ENCODE results near the gene ZNF346.

Gene ZNF346

DNA sequence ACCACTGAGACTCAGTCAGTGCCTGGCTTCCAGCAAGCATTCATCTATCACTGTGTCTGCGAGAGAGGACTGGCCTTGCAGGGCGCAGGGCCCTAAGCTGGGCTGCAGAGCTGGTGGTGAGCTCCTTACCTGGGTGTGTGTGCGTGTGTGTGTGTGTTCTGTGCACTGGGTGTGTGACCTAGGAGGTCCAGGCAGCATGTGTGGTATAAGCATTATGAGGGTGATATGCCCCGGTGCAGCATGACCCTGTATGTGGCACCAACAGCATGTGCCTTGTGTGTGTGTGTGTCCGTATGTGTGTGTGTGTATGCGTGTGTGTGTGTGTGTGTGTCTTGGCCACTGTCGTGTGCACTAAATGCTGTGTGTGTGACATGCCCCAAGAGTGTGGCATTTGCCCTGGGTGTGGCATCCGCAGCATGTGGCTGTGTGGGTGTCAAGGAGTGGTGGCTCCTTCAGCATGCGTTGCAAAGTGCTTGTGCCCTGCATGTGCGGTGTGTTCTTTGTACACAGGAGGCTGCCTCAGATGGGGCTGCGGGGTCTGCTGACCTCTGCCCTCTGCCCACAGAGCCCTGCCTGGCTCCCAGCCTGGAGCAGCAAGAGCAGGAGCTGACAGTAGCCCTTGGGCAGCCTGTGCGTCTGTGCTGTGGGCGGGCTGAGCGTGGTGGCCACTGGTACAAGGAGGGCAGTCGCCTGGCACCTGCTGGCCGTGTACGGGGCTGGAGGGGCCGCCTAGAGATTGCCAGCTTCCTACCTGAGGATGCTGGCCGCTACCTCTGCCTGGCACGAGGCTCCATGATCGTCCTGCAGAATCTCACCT is 67.5 kb downstream of the ZNF346 start:
- no peaks in the 10 kb centered on the region for H3K9me3 Mint-ChIP-seq
- DNase-seq (no peak), ATAC-seq (no peak)
- H3K4me3 Mint-ChIP-seq: no peak overlapping the region
- no peaks in the 10 kb centered on the region for H3K36me3 Mint-ChIP-seq (ENCODE audit: low read depth)
- H3K4me1 Mint-ChIP-seq: peaks cover 4% of the 10 kb centered on the region
- peaks cover 10% of the 10 kb centered on the region for H3K27me3 Mint-ChIP-seq
- no peak overlapping the region for H3K27ac Mint-ChIP-seq

GRCh38 chr5:177090813-177091212 is 68.3 kb downstream of the ZNF346 start:
- H3K36me3 Mint-ChIP-seq (ENCODE audit: low read depth): no peaks in the 10 kb centered on the region
- ATAC-seq: no peak
- no peak for DNase-seq
- peaks cover 4% of the 10 kb centered on the region for H3K4me1 Mint-ChIP-seq
- peaks cover 10% of the 10 kb centered on the region for H3K27me3 Mint-ChIP-seq
- H3K4me3 Mint-ChIP-seq: no peak overlapping the region
- no peak overlapping the region for H3K27ac Mint-ChIP-seq
- H3K9me3 Mint-ChIP-seq: no peaks in the 10 kb centered on the region

GRCh38 chr5:177091232-177091631 is 68.7 kb downstream of the ZNF346 start:
- no peak overlapping the region for H3K4me3 Mint-ChIP-seq
- no peak overlapping the region for H3K27ac Mint-ChIP-seq
- H3K36me3 Mint-ChIP-seq (ENCODE audit: low read depth): no peaks in the 10 kb centered on the region
- peaks cover 3% of the 10 kb centered on the region for H3K4me1 Mint-ChIP-seq
- no peak for ATAC-seq
- peaks cover 10% of the 10 kb centered on the region for H3K27me3 Mint-ChIP-seq
- no peak for DNase-seq
- no peaks in the 10 kb centered on the region for H3K9me3 Mint-ChIP-seq

DNA sequence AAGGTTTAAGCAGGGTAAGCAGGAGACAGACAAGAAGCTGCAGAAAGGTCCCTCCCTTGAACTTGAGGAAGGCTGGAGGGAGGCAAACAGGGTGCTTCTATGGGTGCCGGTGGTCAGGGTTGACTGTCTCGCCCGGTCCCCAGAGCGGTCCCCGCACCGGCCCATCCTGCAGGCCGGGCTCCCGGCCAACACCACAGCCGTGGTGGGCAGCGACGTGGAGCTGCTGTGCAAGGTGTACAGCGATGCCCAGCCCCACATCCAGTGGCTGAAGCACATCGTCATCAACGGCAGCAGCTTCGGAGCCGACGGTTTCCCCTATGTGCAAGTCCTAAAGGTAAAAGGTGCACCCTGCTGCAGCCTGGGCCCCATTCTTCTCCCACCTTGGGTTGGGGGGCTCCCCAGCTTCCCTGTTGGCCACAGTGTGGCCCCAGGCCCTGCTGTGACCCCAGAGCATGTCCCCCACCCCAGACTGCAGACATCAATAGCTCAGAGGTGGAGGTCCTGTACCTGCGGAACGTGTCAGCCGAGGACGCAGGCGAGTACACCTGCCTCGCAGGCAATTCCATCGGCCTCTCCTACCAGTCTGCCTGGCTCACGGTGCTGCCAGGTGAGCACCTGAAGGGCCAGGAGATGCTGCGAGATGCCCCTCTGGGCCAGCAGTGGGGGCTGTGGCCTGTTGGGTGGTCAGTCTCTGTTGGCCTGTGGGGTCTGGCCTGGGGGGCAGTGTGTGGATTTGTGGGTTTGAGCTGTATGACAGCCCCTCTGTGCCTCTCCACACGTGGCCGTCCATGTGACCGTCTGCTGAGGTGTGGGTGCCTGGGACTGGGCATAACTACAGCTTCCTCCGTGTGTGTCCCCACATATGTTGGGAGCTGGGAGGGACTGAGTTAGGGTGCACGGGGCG is 69.9 kb downstream of the ZNF346 start:
- DNase-seq: no peak
- Mint-ChIP-seq H3K9me3 (no peaks in the 10 kb centered on the region), H3K27ac (no peak overlapping the region), H3K4me3 (no peak overlapping the region), H3K36me3 (ENCODE audit: low read depth) (no peaks in the 10 kb centered on the region), H3K27me3 (peaks cover 10% of the 10 kb centered on the region), H3K4me1 (peaks cover 2% of the 10 kb centered on the region)
- ATAC-seq: no peak

DNA sequence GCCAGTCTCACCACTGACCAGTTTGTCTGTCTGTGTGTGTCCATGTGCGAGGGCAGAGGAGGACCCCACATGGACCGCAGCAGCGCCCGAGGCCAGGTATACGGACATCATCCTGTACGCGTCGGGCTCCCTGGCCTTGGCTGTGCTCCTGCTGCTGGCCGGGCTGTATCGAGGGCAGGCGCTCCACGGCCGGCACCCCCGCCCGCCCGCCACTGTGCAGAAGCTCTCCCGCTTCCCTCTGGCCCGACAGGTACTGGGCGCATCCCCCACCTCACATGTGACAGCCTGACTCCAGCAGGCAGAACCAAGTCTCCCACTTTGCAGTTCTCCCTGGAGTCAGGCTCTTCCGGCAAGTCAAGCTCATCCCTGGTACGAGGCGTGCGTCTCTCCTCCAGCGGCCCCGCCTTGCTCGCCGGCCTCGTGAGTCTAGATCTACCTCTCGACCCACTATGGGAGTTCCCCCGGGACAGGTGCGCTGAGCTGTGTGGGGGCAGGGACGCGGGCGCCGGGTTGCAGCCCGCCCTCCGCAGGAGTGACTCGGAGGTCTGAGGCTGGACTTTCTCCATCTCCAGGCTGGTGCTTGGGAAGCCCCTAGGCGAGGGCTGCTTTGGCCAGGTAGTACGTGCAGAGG is 70.7 kb downstream of the ZNF346 start:
- Mint-ChIP-seq H3K27me3 (peaks cover 6% of the 10 kb centered on the region), H3K27ac (no peak overlapping the region), H3K9me3 (no peaks in the 10 kb centered on the region), H3K4me3 (no peak overlapping the region), H3K36me3 (ENCODE audit: low read depth) (no peaks in the 10 kb centered on the region), H3K4me1 (no peaks in the 10 kb centered on the region)
- DNase-seq (no peak), ATAC-seq (no peak)

DNA sequence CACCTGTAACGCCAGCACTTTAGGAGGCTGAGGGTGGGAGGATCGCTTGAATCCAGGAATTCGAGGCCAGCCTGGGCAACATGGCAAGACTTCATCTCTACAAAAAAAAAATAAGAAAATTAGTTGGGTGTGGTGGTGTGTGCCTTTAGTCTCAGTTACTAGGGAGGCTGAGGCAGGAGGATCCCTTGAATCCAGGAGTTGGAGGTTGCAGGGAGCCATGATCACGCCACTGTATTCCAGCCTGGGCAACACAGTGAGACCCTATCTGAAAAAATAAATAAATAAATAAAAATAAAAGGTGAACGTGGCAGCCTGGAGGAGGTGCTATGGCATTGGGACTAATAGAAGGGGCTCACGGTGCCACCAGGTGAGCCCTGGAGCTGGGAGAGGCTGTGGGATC is 71.3 kb downstream of the ZNF346 start:
- H3K4me1 Mint-ChIP-seq: no peaks in the 10 kb centered on the region
- H3K9me3 Mint-ChIP-seq: no peaks in the 10 kb centered on the region
- no peak for ATAC-seq
- no peak overlapping the region for H3K4me3 Mint-ChIP-seq
- no peaks in the 10 kb centered on the region for H3K36me3 Mint-ChIP-seq (ENCODE audit: low read depth)
- peaks cover 4% of the 10 kb centered on the region for H3K27me3 Mint-ChIP-seq
- no peak overlapping the region for H3K27ac Mint-ChIP-seq
- no peak for DNase-seq

GRCh38 chr5:177094224-177095087 is 72.0 kb downstream of the ZNF346 start:
- H3K27ac Mint-ChIP-seq: no peak overlapping the region

GRCh38 chr5:177095088-177095669 is 72.7 kb downstream of the ZNF346 start:
- no peaks in the 10 kb centered on the region for H3K36me3 Mint-ChIP-seq (ENCODE audit: low read depth)
- no peak overlapping the region for H3K27ac Mint-ChIP-seq
- no peak overlapping the region for H3K4me3 Mint-ChIP-seq
- ATAC-seq: no peak
- no peaks in the 10 kb centered on the region for H3K4me1 Mint-ChIP-seq
- DNase-seq: no peak
- H3K27me3 Mint-ChIP-seq: peaks cover 5% of the 10 kb centered on the region
- no peaks in the 10 kb centered on the region for H3K9me3 Mint-ChIP-seq

More at GRCh38 chr5:177094224-177095087, 72.0 kb downstream of the ZNF346 start:
- no peaks in the 10 kb centered on the region for H3K9me3 Mint-ChIP-seq
- no peak for DNase-seq
- H3K4me3 Mint-ChIP-seq: no peak overlapping the region
- no peak for ATAC-seq
- no peaks in the 10 kb centered on the region for H3K4me1 Mint-ChIP-seq
- peaks cover 4% of the 10 kb centered on the region for H3K27me3 Mint-ChIP-seq
- H3K36me3 Mint-ChIP-seq (ENCODE audit: low read depth): no peaks in the 10 kb centered on the region

DNA sequence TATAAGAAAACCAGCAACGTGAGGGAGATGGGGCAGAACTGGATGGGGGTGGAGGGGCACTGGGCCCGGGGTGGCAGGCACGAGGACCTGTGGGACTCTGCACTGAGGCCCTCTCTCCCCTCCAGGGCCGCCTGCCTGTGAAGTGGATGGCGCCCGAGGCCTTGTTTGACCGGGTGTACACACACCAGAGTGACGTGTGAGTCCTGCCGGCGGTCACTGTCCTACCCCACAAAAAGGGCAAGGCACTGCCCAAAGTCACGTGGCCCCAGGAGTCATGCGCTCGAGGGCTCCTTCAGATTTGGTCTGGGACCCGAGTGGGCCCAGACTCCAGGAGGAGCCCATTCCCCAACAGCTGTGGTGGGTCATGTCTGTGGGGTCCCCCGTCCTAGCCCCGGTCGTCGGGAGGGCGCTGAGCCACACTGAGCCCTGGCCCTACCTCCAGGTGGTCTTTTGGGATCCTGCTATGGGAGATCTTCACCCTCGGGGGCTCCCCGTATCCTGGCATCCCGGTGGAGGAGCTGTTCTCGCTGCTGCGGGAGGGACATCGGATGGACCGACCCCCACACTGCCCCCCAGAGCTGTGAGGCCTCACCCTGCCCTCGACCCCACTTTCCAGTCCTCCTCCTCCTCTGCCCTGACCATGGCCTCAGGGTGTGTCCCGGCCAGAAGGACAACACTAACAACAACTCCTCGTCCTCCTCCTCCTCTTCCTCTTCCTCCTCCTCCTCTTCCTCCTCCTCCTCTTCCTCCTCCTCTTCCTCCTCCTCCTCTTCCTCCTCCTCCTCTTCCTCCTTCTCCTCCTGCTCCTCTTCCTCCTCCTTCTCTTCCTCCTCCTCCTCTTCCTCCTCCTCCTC is 73.9 kb downstream of the ZNF346 start:
- peaks cover 9% of the 10 kb centered on the region for H3K27me3 Mint-ChIP-seq
- H3K4me1 Mint-ChIP-seq: no peaks in the 10 kb centered on the region
- no peak for DNase-seq
- H3K4me3 Mint-ChIP-seq: no peak overlapping the region
- no peak overlapping the region for H3K27ac Mint-ChIP-seq
- no peaks in the 10 kb centered on the region for H3K36me3 Mint-ChIP-seq (ENCODE audit: low read depth)
- no peak for ATAC-seq
- no peaks in the 10 kb centered on the region for H3K9me3 Mint-ChIP-seq

DNA sequence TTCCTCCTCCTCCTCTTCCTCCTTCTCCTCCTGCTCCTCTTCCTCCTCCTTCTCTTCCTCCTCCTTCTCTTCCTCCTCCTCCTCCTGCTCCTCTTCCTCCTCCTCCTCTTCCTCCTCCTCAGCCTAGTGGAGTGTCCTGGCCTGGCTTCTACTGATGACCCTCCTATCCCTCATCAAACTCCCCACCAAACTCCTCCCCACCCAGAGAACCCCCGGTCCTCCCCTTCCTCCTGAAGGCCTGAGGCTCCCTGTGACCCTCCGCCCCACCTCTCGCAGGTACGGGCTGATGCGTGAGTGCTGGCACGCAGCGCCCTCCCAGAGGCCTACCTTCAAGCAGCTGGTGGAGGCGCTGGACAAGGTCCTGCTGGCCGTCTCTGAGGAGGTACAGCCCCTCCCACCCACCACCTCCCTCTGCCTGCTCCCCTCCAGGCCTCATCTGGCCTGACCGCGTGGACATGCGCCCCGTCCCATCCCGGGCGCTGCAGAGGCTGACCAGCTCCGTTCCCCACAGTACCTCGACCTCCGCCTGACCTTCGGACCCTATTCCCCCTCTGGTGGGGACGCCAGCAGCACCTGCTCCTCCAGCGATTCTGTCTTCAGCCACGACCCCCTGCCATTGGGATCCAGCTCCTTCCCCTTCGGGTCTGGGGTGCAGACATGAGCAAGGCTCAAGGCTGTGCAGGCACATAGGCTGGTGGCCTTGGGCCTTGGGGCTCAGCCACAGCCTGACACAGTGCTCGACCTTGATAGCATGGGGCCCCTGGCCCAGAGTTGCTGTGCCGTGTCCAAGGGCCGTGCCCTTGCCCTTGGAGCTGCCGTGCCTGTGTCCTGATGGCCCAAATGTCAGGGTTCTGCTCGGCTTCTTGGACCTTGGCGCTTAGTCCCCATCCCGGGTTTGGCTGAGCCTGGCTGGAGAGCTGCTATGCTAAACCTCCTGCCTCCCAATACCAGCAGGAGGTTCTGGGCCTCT is 74.8 kb downstream of the ZNF346 start:
- no peak for DNase-seq
- Mint-ChIP-seq H3K9me3 (no peaks in the 10 kb centered on the region), H3K4me3 (no peak overlapping the region), H3K4me1 (no peaks in the 10 kb centered on the region), H3K27ac (no peak overlapping the region), H3K27me3 (peaks cover 9% of the 10 kb centered on the region), H3K36me3 (ENCODE audit: low read depth) (no peaks in the 10 kb centered on the region)
- no peak for ATAC-seq

GRCh38 chr5:177098120-177098469 is 75.6 kb downstream of the ZNF346 start:
- H3K36me3 Mint-ChIP-seq (ENCODE audit: low read depth): no peaks in the 10 kb centered on the region

GRCh38 chr5:177098470-177099141 is 76.1 kb downstream of the ZNF346 start:
- ATAC-seq: no peak
- no peak overlapping the region for H3K4me3 Mint-ChIP-seq
- no peak overlapping the region for H3K27ac Mint-ChIP-seq
- H3K36me3 Mint-ChIP-seq (ENCODE audit: low read depth): no peaks in the 10 kb centered on the region
- no peaks in the 10 kb centered on the region for H3K9me3 Mint-ChIP-seq
- H3K27me3 Mint-ChIP-seq: peaks cover 9% of the 10 kb centered on the region
- no peaks in the 10 kb centered on the region for H3K4me1 Mint-ChIP-seq
- no peak for DNase-seq

More at GRCh38 chr5:177098120-177098469, 75.6 kb downstream of the ZNF346 start:
- no peaks in the 10 kb centered on the region for H3K4me1 Mint-ChIP-seq
- H3K9me3 Mint-ChIP-seq: no peaks in the 10 kb centered on the region
- no peak overlapping the region for H3K27ac Mint-ChIP-seq
- ATAC-seq (no peak), DNase-seq (no peak)
- H3K4me3 Mint-ChIP-seq: no peak overlapping the region
- H3K27me3 Mint-ChIP-seq: peaks cover 9% of the 10 kb centered on the region
